Gastrocnemius medialis (tissue), 4 donors: ENCODE results near the gene LRTM1. TPM values are rescaled to one million over a fixed set of nuclear protein-coding genes. Genes with fewer than 3 reads are reported as not detected.

Experiments
- ATAC-seq, 2 donors: fragments of 150-250 bp; one replicate each; pipeline ENCODE4 v1.9.1; 2016
- DNase-seq, 2 donors: peaks; one replicate each; pipeline ENCODE4 v3.0.0-alpha.2; 2019
- H3K27ac ChIP-seq, 4 donors: fragments of 200-600 bp; sonication (generic); 1 replicate in 1 of 4; 2 replicates in 3 of 4; pipeline ENCODE4 v1.5.1; 2016 to 2018; ENCODE audit warnings: mild to moderate bottlenecking in 2 of 4, moderate library complexity in 1 of 4
- H3K27me3 ChIP-seq, 3 donors: fragments of 200-600 bp; sonication (generic) in 2 of 3; 1 replicate in 1 of 3; 2 replicates in 2 of 3; pipeline versions ENCODE4 v1.5.1 to v1.6.0; 2016 to 2019; ENCODE audit warnings: mild to moderate bottlenecking in 1 of 3, moderate library complexity in 1 of 3
- H3K36me3 ChIP-seq, 2 donors: fragments of 200-600 bp; sonication (generic) in 1 of 2; one replicate each; pipeline ENCODE4 v1.5.1; 2017 to 2018
- H3K4me1 ChIP-seq, 2 donors: fragments of 200-600 bp; sonication (generic) in 1 of 2; one replicate each; pipeline ENCODE4 v1.5.1; 2016 to 2017; ENCODE audit warnings: mild to moderate bottlenecking in 2 of 2
- H3K4me3 ChIP-seq, 4 donors: fragments of 200-600 bp; sonication (generic) in 3 of 4; 1 replicate in 1 of 4; 2 replicates in 3 of 4; pipeline ENCODE4 v1.5.1; 2016 to 2019; ENCODE audit warnings: mild to moderate bottlenecking in 2 of 4
- H3K9me3 ChIP-seq, 3 donors: fragments of 200-600 bp; sonication (generic) in 2 of 3; 1 replicate in 1 of 3; 2 replicates in 2 of 3; pipeline ENCODE4 v1.5.1; 2016 to 2019
- POLR2A ChIP-seq, 2 donors: fragments of 450-650 bp; IDR thresholded peaks; one replicate each; pipeline ENCODE4 v1.6.1; 2017; ENCODE audit warnings: antibody characterized with exemption in 2 of 2, mild to moderate bottlenecking in 2 of 2, moderate library complexity in 2 of 2
- in situ Hi-C, 4 donors: fragments of 200-750 bp; cut with MboI; loops; one replicate each; pipeline versions ENCODE4 v1.15.0 to v1.8.0; 2017; ENCODE audit warnings: low sequenced_read_pairs in 4 of 4
- intact Hi-C: fragments of 100-400 bp; cut with DNase I; formaldehyde crosslinking; loops from one replicate; pipeline ENCODE4 v1.15.1; 2023; ENCODE audit warnings: low total_unique reads
- total RNA-seq, 4 donors: library from RNA; depleted of rRNA; stranded (reverse); fragments of >200 nt; gene quantifications; one replicate each; pipeline versions ENCODE4 v1.1.0 to v1.2.3, GENCODE V29; 2016
- TF ChIP-seq, protein P1 (sequence below), 5 experiments: fragments of 450-650 bp in 3 of 5; fragments of 200-600 bp in 2 of 5; sonication (generic) in 2 of 5; IDR thresholded peaks in 4 of 5; conservative IDR thresholded peaks in 1 of 5; 1 replicate in 4 of 5; 2 replicates in 1 of 5; pipeline ENCODE4 v1.5.1; 2016 to 2019; ENCODE audit warnings: antibody characterized with exemption in 5 of 5, mild to moderate bottlenecking in 3 of 5, moderate library complexity in 3 of 5

Gene LRTM1
- total RNA-seq = not detected

DNA sequence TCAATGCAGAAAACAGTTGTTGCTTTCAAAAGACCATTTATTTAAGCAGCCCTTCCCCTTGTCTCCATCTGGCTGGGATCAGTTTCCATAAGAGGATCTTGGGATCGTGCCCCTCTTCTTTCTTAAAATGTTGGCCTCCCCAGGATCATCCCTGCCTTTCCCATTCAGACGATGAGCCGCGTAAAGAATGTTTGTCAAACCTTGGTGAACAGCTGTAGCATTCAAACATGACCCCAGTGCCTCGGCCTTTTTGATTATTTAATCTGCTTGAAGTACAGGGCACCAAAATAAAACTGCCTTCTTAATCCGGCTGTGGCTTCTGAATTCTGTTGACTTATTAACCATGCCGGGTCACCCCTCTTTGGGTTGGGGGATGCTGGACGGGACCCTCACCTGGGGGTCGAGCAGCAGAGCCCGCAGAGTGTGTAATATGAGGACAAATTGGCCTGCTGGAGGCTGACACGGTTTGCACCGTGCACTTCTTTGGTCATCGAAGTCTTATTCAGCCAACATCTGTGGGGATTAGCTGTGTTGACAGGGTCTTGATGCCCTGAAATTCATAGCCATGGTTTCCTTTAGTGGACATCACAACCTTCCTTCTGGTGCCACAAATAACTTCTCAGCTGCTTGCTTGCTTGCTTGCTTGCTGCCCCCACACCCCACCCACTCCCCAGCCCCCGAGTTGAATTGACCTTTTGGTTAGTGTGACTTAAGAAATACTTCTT is at the start of gene LRTM1:
TSS of gene LRTM1 (minus strand) at position 14 of the 725 bp plus-strand sequence. CDS start 148 bp downstream, outside the sequence.
- Histone ChIP-seq H3K9me3 (no peaks in the 10 kb centered on the region), H3K4me3 (no peak within 1 kb of the TSS), H3K4me1 (peaks cover 5 to 16% of the 10 kb centered on the region in 2 donors), H3K36me3 (no peaks in the 10 kb centered on the region), H3K27ac (no peak within 1 kb of the TSS), H3K27me3 (no peaks in the 10 kb centered on the region)
- intact Hi-C loops (no loop called here), in situ Hi-C loops (no loop called here)
- no peak for DNase-seq
- no peak for ATAC-seq
- TF ChIP-seq POLR2A (IDR thresholded peaks at IDR 0.05) = no peak
- TF ChIP-seq, protein P1, sequence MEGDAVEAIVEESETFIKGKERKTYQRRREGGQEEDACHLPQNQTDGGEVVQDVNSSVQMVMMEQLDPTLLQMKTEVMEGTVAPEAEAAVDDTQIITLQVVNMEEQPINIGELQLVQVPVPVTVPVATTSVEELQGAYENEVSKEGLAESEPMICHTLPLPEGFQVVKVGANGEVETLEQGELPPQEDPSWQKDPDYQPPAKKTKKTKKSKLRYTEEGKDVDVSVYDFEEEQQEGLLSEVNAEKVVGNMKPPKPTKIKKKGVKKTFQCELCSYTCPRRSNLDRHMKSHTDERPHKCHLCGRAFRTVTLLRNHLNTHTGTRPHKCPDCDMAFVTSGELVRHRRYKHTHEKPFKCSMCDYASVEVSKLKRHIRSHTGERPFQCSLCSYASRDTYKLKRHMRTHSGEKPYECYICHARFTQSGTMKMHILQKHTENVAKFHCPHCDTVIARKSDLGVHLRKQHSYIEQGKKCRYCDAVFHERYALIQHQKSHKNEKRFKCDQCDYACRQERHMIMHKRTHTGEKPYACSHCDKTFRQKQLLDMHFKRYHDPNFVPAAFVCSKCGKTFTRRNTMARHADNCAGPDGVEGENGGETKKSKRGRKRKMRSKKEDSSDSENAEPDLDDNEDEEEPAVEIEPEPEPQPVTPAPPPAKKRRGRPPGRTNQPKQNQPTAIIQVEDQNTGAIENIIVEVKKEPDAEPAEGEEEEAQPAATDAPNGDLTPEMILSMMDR (IDR thresholded peaks at IDR 0.05 in 4 of 5, conservative IDR thresholded peaks at IDR 0.05 in 1 of 5) = no peak

DNA sequence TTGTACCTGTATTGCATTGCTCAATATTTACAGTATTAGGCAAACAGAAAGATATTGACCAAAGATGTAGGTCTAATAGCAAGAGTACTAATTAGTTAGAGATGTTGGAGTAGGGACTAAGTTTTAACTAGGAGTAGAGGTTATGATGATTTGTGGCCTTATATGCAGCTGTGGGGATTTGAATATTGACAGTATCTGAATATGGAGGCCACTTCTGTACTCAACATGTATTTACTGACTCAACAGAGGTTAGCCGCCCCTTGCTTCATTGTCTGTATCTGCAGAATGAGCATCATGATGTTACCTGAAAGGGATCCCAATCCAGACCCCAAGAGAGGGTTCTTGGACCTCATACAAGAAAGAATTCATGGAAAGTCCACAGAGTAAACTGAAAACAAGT is 49.6 kb upstream of the LRTM1 start:
- intact Hi-C loops (no loop called here), in situ Hi-C loops (no loop called here)
- Histone ChIP-seq H3K4me3 (no peak overlapping the region), H3K36me3 (no peaks in the 10 kb centered on the region), H3K4me1 (no peaks in the 10 kb centered on the region), H3K27me3 (no peaks in the 10 kb centered on the region), H3K9me3 (no peaks in the 10 kb centered on the region), H3K27ac (no peak overlapping the region)
- ATAC-seq = no peak
- TF ChIP-seq, protein P1 (IDR thresholded peaks at IDR 0.05 in 4 of 5, conservative IDR thresholded peaks at IDR 0.05 in 1 of 5) = no peak
- no peak for TF ChIP-seq POLR2A (IDR thresholded peaks at IDR 0.05)
- no peak for DNase-seq

DNA sequence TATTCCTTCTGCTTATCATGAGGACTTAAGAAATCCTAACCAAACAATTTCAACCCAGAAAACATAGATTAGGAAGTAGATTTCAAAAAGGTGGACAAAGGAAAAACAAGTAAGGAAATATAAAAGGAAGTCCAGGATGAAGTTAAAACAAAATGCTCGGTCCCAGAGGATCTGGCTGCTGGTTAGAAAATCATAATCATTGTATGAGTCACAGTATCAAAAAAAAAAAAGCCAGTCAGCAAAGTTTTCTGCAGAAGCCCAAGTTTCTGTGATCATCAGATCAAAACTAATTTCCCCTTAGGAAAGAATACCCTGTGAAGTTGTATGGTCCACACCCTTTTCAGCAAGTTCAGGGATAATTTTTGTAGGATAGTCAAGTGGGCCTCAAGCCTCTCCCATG is 43.0 kb upstream of the LRTM1 start:
- intact Hi-C loops = no loop called here
- no peak for DNase-seq
- in situ Hi-C loops = loop anchor here in 1 of 4 donors (25.0 kb wide), 1 partner anchor 109 kb away; no protein-coding TSS in a partner anchor
- no peaks in the 10 kb centered on the region for H3K36me3 ChIP-seq
- no peak overlapping the region for H3K4me3 ChIP-seq
- H3K4me1 ChIP-seq = no peaks in the 10 kb centered on the region
- ATAC-seq = no peak
- H3K27ac ChIP-seq = no peak overlapping the region
- H3K27me3 ChIP-seq = no peaks in the 10 kb centered on the region
- TF ChIP-seq, protein P1 (IDR thresholded peaks at IDR 0.05 in 4 of 5, conservative IDR thresholded peaks at IDR 0.05 in 1 of 5) = no peak
- TF ChIP-seq POLR2A (IDR thresholded peaks at IDR 0.05) = no peak
- no peaks in the 10 kb centered on the region for H3K9me3 ChIP-seq

DNA sequence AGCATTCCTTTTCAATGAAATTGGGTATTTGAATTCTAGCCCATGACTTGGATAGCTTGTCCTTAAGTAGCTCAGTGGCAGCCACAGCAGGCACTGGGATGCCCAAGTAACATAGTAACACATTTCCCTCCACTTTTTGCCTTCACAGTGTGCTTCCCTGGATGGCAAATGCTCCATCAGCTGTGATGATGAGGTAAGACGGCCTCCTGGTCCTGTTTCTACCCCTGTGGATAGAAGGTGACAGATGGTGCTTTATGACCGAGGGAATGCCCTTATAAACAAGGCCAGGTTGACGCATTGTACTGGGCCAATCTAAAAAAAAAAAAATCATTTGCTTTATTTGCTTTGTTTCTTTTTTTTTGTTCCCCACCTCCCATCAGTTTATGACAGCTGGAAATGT is 41.8 kb upstream of the LRTM1 start:
- no peak overlapping the region for H3K27ac ChIP-seq
- DNase-seq (no peak), ATAC-seq (no peak)
- no peaks in the 10 kb centered on the region for H3K4me1 ChIP-seq
- in situ Hi-C loops = loop anchor here in 1 of 4 donors (25.0 kb wide), 1 partner anchor 107 kb away; no protein-coding TSS in a partner anchor
- no peaks in the 10 kb centered on the region for H3K27me3 ChIP-seq
- no peak overlapping the region for H3K4me3 ChIP-seq
- intact Hi-C loops = no loop called here
- H3K36me3 ChIP-seq = no peaks in the 10 kb centered on the region
- TF ChIP-seq, protein P1 (IDR thresholded peaks at IDR 0.05 in 4 of 5, conservative IDR thresholded peaks at IDR 0.05 in 1 of 5) = no peak
- no peak for TF ChIP-seq POLR2A (IDR thresholded peaks at IDR 0.05)
- H3K9me3 ChIP-seq = no peaks in the 10 kb centered on the region
